ENCODE measurements around the gene CD81.

CD81 gene

DNA sequence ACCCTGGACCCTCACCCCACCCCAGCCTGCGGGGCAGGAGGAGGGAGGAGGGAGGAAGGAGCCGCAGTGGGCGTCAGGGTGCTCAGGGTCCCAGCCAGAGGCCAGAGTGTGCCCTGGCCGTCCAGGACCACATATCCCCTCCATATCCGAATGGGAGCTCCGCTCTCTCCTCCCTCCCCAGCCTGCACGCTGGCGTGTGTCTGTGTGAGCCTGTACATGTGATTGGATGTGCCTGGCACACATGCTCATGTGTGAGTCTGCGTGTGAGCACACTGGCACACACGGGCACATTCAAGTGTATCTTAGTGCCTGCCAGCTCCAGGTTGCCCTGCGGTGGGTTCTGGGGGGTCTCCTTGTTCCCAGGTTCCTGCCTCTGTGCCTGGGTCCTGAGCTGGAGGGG is 31.6 kb downstream of the CD81 start:
- no peak for DNase-seq

DNA sequence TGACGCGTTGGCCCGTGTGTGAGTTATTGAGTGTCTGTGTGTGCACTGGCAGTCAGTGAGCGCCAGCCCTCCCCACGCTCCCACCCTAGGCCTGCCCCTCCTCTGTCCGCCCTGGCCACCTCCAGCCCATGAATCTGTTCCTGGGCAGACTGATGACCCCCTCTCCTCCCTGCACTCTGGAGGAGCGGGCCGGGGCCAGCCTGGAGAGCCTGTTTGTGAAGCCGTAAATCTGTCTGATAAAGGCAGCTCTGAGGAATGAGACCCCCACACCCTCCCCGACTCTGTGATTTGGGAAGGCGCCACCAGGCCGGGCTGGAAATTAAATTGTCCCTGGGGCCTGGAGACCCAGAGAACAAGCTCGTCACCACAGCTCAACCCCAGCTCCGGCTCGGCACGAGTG is 32.0 kb downstream of the CD81 start:
- no peak for DNase-seq

DNA sequence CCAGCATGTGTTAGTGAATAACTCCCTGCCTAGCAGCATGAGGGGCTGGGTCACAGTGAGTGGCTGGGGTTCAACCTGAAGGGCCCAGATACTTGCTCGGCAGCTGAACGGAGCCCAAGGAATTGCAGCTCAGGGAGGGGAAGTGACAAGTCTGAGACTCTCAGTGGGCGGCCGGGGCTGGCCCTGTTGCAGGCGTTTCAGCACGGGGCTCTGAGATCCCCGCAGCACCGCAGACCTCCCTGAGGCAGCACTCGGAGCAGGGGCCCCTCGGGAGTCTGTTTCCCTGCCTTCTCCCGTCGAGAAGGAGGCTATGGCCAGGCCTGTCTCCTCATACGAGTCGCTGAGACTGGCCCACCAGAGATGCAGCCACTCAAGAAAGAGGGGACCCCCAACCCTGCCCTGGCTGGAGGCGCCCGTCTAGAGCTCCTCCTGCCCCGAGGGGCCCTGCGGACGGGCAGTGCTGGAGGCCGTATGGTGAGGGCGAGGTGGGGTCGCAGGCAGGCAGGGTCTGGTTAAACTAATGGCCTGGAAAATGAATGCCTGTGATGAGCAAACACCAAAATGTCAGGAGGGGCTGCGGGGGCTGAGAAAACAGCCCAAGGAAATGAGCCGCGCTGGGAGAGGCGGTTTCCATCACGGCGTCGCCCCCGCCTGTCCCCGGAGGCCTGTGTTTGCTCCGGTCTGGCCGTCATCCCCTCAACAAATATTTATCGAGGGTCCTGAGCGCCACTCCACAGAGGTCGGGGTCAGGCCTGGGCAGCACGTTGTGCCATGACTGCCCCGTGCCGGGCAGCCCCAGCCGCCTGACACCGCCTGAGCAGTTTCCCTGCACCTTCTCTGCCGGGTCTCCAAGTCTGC is 32.7 kb downstream of the CD81 start:
- no peak for DNase-seq

DNA sequence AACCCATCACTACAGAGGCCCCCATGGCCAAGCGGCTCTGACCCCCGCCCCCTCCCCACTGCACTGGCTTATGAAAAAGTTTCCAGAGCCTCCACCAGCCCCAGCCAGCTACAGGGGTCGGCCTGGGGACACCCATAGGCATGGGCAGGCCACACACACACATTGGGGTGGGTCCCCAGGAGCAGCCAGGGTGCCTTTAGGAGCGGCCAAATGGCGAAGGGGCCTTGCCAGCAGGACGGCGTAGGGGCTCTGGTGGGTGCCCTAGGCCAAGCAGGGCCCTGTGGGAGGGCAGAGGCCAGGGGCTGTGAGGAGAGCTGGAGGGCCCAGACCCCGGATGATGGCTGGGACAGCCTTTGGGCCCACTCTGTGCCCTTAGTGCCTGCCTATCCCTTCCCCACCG is 33.5 kb downstream of the CD81 start:
- no peak for DNase-seq

DNA sequence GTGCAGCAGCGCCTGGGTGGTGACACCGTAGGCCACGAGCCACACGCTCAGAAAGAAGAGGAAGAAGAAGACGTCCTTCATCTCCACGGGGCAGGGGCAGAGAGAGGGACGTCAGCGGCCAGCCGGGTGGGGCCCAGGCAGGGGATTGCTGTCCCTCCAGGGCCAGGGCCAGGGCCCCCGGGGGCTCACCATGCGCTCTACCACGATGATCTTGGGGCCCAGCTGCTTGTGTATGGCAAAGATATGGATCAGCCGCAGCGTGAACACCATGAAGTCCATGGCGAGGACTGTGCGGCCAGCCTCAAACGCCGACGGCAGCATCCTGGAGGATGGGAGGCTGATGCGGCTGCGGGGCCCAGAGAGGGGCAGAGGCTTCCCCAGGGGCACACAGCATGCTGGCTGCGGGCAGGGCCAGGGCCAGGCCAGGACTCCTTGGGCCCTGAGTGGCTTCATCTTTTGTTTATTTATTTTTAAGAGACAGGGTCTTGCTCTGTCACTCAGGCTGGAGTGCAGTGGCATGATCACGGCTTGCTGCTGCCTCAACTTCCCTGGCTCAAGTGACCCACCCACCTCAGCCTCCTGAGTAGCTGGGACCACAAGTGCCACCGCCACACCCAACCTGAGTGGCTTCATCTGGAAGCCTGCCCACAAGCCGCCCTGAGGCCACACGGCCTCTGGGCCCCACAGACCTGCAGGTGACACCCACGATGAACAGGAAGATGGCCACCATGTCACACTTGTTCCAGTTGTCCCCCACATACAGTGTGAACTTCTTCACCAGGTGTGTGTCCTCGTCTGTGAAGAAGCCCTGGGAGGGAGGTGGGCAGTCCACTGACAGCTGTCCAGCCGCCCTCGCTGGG is 34.6 kb downstream of the CD81 start:
- no peak for DNase-seq

DNA sequence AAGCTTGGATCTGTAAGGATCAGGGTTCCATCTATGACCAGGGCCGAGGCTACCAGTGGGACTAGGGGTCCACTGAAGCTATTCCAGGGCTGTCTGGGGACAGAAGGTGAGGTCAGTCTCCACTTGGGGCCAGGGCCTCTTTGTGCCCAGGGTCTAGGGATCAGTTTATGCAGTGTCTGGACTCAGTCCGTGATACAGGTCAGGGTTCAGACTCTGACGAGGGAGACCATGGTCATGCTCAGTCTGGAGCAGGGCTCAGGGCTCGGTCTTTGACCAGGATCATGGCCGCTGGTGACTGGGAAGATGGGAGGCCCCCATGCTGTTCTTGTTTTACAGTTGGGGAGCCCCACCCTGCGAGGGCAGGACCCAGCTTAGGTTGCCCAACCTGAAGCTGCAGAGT is 35.2 kb downstream of the CD81 start:
- DNase-seq, result no peak

DNA sequence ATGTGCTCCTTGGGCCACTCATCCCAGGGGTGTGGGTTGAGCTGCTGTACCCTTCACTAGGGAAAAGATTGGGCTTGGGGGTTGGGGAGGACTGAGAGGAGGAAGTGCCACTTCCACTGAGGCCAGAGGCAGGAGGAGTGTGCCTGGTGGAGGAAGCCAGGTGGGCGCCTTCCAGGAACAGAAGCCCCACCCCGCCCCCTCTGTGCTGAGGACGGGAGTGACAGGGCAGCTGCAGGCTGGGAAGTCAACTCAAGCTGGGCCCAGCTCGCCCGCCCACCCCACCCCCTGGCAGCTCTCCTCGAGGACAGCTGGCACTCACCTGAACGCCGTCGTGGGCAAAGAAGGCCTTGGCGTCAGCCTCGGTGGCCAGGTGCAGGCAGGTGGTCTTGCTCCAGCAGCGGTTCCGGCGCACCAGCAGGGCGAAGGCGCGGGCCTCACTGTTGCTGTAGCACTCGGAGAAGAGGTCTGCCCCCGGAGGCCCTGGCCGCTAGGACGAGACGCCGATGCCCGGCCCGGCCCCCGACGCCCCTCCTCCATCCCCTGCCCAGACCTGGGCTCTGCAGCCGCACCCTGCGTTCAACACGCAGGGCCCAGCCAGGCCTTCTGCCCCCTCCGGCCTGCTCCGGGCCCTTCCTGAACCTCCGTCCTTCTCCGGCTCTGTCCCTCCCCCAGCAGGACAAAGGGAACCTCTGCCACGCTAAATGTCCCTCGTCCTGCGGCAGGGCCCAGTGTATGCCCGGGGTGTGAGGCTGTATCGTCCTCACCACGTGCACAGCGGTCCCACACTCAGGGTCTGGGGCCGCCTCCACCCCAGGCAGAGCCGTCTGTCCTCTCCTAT is 36.9 kb downstream of the CD81 start:
- no peak for DNase-seq

DNA sequence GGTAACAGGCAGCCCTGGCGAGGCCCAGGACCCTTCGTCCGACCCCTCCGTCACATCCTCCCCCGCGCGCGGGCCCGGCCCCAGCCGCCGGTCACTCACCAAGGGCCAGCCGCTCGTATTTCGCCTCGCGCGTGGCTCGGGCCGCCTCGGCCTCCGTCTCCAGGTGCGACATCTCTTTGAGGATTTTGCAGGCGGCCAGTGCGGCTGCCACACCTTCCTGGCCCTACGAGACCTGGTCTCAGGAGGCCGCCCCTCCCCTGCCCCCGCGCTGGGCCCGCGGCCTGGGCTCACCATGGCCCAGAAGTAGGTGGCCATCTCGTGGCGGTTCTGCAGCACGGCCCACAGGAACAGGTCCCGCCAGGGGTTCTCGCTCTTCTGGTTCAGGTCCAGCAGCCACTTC is 37.5 kb downstream of the CD81 start:
- no peak for DNase-seq

DNA sequence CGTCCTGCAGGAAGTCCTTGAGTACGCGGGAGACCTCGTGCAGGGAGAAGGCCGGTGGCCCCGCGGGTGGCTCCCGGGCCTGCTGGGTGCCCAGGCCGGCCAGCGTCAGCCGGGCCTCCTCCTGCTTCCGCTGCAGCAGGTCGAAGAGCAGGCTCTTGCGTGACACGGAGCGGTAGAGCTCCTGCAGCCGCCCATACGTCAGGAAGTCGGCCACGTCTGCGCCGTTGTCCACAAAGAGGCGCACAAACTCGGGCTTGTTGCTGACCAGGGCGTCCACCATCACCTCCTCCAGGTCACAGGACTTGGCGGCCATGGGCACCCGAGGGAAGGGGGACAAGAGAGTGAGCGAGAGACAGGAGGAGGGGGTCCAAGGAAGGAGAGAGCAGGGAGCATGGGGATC is 38.1 kb downstream of the CD81 start:
- no peak for DNase-seq

DNA sequence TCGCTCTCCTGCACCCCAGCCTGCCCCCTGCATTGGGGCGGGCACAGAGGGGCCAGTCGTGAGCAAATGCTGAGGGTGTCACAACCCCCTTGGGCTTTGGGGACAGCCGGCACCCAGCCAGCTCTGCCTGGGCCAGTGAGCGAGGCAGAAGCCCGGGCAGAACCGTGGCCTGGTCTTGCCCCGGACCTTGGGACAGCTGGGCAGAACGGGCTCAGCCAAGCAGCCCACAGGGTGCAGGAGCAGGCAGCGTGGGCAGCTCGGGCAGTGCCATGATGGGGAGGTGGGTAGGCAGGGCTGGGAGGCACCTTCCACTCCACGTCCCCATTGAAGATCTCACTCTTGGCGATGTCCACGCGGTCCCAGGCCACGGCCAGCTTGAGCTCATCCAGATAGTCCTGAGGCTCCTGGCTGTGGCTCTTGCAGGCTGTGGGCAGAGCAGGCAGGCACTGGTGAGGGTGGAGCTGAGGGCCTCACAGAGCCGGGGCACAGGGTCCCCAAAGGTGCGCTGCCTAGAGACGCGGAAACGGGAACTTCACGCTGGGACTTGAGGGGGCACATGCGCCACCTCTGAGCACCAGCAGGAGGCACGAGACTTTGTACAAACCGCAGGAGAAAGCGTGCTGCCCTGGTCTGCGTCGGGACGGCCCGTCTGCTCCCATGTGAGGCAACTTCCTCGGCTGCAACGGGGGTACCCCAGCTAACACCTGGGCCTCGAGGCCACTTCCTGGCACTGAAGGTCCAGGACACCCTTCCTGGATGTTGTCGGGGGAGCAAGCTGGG is 38.7 kb downstream of the CD81 start:
- DNase-seq, result no peak

DNA sequence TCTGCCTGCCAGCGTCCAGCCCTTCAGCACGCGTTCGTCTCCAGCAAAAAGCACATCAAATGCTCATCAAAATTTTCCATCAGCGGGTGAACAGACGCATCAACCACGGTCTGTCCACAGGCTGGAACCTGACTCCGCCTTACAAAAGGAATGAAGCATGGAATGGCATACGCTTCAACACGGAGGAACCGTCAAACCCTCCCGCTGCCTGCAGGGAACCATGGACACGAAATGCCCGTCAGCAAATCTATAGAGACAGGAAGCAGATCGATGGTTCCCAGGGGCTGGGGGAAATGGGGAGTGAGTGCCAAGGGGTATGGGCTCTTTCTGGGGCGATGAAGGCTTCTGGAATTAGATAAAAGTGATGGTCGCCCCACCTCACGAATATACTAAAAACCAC is 39.7 kb downstream of the CD81 start:
- DNase-seq, result no peak

DNA sequence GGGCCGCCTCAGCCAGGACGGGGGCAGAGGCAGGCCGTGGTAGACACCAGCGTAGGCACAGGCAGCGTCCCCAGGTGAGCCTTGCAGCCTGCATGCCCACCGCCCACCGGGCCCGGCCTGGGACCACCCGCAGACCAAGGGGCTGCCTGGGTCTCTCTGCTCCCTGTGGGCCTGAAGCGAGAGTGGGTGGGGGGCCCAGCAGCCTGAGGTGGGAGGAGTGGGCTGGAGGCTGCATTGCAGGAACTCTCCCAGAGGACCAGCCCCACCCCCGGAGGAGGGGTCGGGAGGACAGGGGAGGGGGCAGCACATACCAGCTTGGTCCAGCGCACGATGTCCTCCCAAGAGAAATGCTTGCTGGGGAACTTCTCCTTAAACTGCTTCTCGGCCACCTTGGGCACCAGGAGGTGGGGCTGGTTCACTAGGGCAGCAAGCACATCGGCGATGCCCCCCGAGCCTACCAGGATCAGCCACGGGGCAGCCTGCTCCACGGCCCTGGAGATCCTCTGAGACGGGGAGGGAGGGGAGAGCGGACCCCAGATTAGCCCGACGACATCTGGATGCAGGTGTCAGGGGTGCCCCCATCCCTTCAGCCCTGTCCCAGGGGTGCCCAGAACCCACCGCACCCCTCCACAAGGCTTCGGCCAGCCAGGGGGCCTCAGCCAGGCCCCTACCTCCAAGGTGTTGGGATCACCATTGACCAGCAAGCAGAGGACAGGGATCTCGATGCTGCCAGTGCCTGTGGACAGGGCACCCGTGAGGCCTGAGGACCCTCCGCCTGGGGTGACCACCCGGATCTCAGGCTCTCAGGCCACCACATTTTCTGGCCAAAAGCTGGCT is 41.0 kb downstream of the CD81 start:
- DNase-seq, result no peak

DNA sequence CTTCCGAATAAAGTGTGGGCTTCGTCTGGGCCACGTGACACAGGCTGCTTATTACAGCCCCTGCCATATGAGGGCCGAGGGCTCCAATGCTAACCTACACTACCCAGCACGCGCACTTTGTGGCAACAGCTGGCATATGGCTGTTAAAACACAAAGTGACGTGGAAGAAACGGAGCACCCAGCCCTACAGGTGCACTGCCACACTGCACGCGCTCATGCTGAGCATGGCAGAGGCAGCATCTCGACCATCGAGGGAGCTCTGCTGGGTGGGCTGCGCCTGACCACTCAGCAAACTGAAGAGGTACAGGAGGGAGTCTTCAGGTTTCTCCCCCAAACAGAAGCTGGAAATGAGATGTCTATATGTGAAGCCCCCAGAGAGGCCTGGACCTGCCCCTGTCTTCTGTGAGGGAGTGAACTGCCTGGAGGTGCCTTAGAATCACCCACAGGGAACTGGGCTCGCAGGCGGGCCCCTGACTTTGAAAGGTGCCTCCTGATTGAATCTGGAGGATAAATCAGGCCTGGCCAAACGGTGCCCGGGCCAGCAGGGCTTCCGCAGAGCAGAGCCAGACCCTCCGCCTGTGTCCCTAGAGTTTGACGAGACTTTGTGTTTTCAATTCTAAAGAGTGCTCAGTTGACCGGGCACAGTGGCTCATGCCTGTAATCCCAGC is 41.7 kb downstream of the CD81 start:
- DNase-seq, result no peak

DNA sequence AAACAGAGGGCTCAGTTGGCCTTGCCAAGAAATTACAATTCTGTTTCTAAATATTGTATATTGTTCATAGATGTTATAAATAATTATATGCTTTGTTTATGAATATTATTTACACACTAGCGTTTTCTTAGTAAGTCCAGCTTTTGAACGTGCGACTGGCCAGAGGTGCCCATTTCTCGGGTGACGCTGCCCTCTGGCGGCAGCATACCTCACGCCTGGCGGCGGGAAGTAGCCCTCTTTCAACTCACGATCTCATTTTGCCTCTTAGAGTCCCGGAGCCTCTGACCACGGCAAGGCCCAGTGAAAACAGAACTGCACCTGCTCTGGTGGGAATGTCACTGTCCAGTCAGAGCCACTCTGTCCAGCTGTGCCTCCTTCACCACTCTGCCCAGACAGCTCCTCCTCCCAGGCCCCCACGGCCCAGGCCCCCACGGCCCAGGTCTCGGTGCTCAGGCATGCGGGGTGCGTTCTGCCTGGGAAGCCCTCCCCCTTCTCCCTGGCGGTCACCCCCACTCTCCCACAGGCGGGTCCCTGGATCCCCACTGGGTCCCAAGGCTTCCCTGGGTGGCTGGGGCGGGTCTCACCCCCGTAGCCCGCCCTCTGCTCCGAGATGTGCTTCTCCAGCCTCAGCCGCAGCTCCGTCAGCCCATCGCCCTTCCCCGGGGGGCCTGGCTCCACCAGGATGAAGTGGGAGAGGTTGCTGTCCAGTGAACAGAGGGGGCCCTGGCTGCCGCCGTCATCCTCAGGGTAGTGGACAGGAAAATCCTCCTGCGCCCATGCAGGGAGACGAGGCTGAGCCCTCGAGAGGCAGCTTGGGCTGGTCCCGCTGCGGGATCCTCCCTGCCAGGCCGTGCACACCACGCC is 42.8 kb downstream of the CD81 start:
- DNase-seq, result peak; percentile 58

DNA sequence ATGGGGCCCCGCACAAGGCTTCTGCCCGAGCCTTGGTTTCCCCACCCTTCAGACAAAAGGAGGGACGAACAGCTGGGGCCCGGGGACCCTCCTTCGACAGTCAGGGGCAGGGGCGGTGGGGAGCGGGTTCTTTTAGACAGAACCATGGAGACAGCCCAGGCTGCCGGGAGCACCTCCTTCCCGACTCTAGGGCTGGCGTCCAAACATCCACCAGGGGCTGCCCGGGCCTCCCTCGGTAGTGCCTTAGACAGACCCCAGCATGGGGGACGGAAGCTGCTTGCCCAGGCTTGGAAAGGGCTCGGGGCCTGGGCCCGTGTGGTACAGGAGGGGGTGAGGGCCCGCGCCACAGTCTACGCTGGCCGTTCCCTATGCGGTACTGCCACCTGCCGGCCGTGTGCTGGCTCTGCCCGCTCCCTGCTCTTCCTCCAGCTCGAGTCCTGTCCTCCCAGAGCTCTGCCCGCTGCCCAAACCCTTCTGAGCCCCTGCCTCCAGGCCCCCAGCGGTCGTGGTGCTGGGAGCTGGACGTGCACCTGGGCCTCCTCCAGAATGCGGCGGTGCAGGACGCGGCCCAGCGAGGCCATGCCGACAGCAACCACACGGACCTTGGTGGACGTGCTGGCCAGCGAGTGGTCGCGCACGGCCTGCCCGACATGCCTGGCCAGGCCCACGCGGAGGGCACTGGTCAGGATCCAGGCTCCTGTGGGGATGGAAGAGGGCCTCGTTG is 43.6 kb downstream of the CD81 start:
- peak; percentile 50 for DNase-seq

DNA sequence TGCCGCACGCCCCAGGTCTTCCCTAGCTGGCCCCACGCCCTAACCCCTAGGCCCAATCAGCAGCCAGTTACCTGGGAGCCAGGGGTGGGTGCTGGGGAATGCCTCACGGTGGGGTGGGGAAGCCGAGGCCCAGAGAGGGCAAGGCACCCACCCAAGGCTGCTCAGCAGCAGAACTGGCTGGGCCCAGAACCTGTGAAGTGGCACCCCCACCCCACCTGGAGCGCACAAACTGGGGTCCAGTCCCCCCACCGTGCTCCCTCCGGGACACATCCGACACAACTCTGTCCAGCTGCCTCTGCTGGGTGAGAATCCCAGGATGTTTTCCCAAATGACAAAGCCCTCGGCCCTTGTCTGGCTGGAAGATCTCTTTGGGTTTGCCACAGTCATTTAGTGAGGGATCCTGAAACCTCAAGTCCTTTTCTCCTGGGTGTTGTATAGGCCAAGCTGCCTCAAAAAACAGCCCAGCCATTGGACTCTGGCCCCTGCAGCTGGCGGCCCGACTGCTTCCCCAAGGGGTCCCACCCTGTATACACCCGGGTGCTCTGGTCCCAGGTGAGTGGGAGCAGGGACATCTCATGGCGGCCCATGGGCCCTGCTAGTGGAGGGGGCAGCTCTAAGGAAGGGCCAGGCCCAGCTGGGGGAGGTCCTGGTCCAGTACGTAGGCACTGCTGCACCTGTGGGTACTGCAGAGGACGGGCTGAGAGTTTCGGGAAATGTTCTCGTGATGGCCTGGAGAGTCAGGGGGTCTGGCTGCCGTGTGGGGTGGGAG is 44.3 kb downstream of the CD81 start:
- DNase-seq, result no peak

DNA sequence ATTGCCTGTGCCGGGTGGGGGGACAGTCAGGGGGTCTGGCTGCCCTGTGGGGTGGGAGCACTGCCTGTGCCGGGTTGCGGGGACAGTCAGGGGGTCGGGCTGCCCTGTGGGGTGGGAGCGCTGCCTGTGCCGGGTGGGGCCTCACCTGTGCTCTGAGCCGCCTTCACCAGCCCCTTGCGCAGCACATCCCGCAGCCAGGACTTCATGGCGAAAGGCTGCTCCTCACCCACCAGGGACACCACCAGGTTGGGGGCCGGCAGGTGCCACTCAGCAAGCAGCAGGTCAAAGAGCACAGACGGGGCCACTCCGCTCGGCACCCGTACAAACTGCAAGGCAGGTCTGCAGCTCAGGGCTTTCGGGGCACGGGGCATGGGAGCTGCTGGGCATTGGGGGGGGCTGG is 44.9 kb downstream of the CD81 start:
- DNase-seq, result no peak

DNA sequence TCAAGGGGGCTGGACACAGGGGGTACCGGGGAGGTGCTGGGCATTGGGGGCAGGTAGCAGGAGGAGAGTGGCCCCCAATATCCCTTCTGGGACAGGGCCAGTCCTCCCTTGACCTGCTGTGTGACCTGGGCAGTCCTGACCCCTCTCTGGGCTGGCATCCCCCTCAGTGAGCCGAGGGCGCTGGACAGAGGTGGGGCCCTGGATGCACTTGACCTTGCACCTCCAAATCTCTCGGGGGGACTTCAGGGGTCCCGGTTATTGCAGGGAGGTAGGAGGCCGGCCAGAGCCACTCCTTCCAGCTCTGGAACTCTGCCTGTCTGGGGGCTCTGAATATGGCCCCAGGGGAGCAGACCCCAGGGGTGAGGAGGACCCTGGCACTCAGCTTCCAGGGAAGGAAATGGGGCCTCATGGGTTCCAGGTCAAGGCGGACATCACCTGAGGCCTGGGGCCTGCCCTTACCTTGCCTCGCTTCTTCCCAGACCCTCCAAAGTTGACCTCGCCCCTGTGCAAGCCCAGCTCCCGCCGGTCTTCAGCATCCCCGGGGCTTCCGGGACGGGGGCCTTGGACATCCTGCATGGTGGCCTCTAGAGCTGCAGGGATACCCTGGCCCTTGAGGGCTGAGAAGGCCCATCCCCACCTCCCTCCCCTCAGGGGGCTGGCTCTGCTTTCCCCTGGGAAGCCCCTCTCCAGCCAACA is 45.5 kb downstream of the CD81 start:
- DNase-seq, result no peak

Measured in NCI-H226 (cell line).